GF-D8 (cell line): Measurements from ENCODE around the gene SCRN1.
"Not testable (repeated sequence)": the region's sequence is repeated elsewhere in the genome, so short reads cannot be mapped to it uniquely, and the experiment has no call there.

ENCODE experiments used
- DNase-seq: peaks from one replicate; lab custom pipeline; 2025; lab: John Stamatoyannopoulos, UW

Gene SCRN1

DNA sequence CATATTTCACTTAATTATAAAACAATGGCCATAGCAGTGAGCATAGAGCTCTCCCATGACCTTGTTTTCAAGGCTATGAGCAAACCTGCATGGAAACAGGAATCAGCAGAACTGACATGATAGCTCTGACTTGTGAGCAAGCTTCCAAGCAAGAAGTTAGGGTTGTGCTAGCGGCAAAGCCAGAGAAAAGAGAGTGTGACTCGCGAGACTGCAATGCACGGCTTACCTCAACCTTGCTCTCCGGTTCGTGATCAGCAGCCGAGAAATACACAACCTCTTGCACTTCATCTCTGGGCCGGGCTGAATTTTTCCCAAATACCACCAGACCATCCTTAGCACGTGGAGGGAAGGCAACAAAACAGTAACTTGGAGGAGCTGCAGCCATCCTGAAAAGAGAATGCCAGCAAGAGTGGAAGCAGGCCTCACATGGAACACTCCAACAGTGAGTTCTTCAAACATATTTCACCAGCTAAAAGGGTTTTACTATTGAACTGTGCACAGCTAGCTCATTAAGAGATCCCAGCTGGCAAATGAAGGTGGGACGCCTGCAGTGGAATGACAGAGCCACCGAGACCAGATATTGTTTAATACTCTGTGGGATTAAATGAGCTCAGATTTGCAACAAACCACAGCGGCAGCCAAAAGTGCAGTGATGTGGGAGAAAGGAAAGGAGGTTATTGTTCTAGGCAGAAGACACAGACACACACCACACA, 20.8 kb downstream of the SCRN1 start:
- no peak for DNase-seq

DNA sequence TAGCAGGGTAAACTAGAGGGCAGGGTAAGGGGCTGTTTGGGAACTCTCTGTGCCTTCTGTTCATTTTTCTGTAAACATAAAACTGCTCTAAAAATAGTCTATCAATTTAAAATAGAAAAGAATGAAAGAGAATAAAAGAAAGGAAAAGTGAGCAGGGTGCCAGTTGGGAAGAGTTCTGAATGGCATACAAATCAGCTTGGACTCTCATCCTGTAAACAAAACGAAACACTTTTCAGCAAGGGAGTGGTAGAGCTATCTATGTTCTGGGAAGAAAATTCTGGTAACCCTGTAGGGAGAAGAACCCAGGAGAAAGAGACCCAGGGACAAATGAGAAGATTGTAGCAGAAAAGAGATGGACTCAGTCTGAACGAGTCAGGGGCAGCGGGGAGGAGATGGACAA, 24.6 kb downstream of the SCRN1 start:
- DNase-seq: no peak

DNA sequence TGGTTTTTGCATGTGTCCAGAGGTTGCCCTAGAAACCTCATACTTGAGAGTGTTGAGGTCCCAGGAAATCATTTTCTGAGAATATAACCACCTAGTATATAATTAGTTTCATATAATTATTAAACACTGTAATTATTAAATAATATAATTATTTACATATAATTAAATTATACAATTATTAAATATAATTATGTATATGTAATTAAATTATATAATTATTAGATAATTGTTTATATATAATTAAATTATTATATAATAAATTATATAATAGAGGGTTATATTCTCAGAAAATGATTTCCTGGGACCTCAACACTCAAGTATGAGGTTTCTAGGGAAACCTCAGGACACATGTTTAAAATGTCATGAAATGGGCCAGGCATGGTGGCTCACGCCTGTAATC, 27.6 kb downstream of the SCRN1 start:
- DNase-seq: no peak

DNA sequence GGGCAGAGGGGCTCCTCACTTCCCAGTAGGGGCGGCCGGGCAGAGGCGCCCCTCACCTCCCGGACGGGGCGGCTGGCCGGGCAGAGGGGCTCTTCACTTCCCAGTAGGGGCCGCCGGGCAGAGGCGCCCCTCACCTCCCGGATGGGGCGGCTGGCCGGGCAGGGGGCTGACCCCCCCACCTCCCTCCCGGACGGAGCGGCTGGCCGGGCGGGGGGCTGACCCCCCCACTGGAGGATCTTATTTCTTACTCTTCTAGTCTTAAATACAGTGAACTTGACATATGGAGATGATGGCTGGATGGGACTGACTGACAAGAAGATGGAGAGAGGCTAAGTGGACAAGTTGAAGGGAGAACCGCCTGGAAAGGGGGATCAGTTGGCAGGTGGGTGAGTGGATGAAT, 28.0 kb downstream of the SCRN1 start:
- DNase-seq: not testable (repeated sequence)

DNA sequence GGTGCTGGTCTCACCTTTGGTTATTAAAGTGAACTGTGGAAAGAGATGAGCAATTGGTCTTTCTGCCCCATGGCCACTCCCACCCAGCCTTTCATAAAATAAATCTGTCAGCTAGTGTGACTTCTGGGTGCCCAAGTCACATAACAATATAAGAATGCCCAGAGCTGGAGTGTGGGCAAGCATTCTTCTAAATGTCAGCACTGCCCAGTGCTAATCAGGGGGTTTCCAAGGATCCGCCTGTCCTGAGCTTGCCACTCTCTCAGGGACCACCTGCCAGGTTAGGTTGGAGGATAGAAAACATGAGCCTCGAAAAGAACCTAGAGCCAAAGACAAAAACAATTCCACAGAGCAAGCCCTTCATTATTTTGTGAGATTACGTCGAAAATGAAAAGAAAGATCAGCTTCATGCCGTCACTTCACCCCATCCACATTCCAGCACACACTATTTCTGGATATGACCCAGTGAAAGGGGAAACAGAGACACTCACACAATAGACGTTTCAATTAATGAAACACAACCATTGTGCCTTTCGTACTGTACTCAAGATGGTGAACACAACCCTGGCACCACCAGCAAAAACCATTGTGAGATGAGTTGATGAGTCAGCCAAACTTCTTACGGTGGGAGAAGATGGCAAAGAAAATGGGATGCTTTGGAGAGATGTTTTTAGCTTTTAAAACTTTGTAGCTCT, 30.8 kb downstream of the SCRN1 start:
- no peak for DNase-seq

DNA sequence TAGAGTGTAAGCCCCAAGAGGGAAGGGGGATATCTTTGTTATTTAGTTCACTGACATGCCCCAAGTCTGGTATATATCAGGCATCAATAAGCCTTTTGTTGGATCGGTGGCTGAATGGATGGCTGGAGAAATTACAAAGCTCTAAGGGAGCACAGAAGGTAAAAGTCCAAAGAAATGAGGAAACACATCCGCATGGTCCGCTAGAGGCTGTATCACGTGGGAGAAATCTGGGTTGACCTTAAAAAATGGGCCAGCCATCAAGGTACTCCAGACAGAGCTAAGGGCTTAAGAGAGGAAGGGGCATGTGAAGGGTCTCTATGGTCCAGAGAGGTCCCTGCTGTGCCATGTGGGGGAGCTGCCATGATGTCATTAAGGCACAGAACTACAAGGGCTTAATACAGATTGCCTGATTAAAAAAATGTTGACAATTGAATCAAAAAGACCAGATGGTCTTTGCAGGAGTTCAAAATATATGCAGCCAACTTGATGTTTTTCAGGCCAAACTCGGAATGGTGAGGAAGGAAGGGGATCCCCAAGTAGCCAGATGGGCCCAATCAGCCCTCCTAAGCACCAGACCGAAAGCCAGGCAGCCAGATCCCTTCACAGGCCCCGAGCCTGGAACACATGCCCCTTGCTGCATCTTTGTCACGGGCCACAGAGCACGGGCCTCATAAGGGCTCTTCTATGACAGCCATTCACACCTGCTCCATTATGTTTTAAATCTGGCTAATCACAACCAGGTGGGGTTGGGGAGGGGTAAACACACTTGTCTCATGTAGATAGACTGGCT, 31.9 kb downstream of the SCRN1 start:
- no peak for DNase-seq

DNA sequence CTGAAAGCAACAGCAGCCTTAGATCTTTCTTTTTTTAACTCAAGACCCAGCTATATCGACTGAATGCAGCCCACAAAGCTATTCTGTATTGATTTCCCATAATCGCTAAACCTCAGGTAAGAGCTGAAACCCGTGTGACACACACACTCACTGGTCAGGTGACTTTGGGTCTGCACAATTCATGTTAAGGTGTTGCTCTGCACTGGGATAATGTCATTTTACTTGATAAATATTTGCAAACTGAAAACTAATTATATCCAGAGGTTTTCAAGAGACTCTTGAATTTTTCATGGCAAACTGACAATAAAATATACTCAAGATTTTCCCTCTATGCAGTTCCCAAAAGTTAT, 33.1 kb downstream of the SCRN1 start:
- DNase-seq: no peak

DNA sequence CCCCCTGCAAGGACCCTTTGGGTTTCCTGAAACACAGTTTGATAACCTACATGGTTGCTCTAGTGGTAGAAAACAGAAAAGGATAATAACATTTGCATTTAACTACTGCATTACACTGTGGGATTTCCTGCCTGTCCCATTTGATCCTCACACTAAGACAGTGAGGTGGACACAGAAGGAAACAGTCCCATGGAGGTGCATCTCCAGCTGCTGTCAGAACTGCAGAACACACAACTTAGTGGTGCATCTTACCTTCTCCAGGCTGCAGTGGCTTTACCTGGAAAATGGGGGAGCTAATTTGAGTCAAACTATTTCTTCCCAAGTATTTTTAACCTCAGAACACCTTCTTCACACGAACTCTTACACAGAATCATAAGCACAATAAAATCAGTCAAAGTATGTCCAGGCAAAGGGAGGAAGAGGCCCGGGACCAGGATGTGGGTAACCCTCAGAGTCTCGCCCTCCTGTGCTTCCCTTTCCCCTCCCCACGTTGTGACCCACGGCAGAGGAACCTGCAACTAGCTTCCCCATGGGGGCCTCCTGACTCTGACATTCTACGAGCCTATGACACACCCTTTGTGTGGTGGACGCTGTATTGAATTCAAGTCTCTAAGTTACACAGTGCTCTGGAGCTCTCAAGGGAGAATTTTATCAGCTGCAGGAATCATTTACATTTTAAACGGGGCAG, 33.7 kb downstream of the SCRN1 start:
- DNase-seq: peak; percentile 78

DNA sequence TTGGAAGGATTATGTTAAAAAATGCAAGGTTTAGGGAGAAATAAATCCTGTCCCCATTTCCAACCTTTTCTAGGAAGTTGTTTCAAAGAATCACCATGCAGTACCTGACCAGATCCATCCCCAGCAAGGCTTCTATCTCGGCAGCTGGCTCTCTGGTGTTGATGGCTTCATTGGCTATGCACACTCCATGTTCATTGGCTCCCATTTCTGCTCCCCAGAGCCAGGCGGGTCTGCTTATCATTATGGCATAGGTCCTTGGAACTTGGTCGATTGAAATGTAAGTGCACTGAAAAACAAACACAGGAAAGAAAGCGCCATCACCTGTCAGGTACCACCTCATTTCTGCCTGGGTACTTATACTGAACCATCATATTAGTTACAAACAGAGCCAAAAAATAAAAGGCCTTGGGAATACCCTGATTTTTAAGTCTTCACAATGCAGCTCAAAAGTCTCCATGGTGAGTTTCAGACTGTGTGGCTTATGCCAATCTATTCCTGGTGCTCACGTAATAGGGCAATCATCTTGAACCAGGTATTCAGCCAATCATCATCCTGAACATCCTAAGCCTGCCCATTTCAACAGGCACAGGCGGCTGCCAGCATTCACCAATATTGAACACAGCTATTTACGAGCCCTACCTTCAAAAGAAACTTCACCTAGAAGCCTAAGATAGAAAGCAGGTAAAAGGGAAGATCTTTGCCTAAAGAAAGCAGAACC, 34.4 kb downstream of the SCRN1 start:
- no peak for DNase-seq

DNA sequence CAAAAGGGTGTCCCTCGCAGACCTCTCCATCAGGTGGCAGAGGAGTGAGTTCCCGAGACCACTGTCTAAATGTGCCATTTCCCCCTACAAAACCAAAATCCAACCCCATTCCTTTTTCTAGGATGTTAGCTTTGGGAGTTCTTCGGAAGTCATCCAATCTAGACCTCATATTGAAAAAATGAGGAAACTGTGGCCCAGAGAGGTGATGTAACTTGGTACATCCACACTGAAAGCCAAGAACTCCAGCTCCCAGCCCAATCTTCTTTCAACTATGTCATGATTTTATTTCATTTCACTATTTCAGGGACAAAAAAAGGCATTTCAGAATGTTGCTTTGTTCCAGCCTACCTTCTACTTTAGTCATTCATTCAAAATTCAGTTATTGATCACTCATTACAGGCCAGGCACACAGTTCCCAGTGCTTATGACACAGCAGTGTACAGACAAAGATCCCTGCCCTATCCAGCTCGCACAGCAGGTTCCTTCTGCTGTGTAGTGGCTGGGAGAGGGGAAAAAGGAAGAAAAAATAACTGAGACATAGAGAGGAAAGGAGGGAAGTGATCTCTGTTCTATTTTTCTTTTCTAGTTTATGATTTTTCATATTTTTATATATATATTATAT, 35.8 kb downstream of the SCRN1 start:
- DNase-seq: no peak

DNA sequence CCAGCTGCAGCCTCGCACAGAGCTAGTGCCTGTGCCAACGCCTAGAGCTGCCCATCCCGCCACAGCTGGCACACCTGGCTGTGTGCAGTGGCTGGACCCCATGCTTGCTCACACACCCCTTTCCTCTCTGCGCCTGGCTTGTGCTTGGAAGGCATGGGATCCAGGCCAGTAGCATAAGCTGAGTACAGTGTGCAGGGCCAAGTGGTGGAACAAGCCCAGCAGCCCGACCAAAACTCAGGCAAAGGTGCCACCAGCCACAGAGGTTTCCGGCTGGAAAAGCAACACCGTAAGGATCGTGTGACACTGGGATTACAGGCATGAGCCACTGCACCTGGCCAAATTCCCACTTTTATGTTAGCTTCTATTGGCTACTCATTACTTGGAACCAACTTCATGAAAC, 38.4 kb downstream of the SCRN1 start:
- DNase-seq: no peak

DNA sequence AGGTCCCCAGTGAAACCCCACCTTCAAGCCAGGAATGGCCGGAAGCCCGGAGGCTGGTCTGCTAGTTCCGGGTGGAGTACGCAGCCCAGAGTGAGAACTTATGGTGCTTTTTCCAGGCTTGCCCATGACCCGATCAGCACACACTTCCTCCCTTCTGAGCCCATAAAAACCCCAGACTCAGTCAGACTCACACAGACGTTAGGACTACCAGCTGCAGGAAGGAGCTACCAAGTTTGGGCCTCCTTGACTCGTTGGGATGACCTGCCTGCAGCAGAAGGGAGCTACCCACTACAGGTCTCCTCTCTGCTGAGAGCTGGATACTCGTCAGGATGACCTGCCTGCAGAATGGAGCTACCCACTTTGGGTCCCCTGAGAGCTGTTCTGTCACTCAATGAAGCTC, 39.1 kb downstream of the SCRN1 start:
- no peak for DNase-seq

DNA sequence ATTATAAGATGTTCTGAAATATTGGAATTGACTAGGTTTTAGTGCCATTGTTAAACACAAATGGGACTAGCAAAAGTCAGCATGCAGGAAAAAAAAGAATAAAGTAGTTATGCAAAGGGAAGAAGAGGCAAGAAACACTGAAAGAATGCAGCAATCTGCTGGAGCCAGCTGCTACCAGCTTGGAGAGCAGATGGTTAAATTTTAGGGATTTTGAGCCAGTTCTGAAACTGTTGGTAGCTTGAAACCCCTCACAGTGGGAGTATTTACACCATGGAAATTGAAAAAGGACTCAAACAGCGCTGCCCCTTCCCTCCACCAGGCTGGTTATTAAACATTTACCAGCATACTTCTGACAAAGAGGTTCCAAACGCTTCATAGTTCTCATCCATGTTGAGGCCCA, 41.0 kb downstream of the SCRN1 start:
- no peak for DNase-seq

DNA sequence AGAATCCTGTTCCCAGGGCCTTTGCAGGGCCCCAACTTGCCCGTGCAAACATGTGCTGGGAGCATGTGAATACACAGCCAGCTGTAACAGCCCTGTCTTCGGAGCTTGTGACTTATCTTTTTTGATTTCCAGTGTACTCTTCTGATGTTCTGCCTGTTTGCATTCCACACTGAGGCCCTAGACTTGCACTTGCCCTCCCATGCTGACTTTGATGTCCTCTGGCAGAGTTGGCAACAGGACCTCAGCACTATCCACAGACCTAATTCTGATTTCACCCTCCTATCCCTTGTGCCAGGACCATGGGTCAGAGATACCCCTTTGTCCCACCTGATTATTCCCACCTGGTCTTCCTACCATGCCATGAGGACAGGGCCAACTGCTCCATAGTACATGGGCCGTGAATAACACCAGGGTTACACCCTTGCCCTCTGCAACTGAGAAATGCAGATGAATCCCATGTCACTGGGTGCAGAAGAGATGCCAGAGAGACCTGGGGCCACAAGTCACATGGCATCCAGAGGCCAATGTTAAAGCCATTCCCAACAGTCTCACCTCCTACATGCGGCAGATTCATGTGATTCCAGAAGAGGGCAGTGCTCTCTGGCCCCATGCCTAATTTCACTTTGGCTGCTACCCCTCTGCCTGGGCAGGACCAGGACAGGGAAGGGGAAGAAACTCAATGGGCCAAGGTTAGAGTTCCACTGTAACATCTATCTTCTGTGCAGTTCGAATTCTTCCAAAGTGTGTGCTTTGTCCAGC, 43.0 kb downstream of the SCRN1 start:
- DNase-seq: no peak

DNA sequence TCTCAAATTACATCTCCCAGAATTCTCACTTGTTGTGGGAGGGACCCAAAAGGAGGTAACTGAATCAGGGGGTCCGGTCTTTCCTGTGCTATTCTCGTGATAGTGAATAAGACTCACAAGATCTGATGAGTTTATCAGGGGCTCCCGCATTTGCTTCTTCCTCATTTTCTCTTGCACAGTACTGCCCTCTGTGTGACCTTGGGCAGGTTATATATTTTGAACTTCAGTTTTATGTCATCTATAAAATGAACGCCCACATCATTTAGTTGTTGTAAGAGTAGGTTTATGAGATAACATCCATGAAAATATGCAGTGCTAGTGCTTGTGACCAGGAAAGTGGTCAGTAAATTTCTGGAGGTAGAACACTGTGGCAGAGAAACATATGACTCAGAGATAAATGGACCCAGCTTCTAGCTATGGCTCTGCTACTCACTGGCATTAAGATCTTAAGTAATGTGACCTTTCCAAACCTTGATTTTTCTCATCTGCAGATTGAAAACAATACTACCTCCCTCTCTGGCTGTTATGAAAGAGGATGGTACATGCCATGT, 44.3 kb downstream of the SCRN1 start:
- no peak for DNase-seq

DNA sequence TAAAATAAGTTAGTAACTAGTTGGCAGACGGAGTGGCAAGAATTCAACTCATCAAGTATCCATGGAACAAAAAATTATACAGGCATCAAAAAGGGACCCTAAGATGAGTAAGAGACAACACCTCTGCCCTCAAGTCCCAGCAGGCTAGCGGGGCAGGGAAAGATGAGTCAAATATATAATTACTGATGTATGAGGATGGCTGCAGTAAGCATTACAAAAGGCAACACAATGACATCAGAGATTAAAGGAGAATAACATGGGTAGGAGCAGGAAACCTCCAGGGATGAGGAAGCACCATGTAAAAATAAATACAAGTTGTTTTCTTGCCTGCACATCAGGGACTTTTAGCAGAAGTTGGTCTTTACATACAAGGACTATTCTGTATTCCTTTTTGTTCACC, 49.4 kb downstream of the SCRN1 start:
- no peak for DNase-seq

DNA sequence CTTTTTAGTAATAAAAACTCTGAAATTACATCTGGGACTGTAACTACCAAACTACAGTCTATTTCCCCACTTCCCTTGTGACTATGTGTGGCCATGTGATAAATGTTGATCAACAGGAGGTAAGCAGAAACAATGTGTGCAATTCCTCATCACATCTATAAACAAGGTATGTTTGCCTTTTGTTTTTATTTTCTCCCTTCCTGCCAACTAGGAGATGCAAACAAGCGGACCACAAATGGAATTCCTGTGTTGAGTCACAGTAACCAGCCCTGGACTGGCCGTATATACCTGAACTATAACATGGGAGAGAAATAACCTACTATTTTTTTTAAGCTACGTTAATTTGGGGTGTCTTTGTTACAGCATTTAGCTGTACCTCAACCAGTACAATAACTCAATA, 52.5 kb downstream of the SCRN1 start:
- no peak for DNase-seq

DNA sequence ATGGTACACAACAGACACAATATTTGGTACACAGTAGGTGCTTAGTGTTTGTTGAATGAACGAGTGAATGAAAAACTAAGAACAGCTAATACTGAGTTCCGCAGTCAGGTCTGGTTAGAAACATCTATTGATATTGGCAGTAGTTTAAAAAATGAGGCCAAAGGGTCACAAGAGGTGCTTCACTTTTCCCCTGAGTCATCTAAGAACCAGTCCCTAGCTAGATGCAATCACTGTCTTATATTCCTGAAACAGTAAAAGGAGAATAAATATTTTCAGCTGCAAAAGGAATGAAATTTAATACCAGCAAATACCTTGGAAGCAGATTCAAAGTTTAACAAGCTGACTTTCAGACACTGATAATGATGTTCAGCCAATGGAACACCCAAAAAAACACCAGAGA, 54.5 kb downstream of the SCRN1 start:
- no peak for DNase-seq

DNA sequence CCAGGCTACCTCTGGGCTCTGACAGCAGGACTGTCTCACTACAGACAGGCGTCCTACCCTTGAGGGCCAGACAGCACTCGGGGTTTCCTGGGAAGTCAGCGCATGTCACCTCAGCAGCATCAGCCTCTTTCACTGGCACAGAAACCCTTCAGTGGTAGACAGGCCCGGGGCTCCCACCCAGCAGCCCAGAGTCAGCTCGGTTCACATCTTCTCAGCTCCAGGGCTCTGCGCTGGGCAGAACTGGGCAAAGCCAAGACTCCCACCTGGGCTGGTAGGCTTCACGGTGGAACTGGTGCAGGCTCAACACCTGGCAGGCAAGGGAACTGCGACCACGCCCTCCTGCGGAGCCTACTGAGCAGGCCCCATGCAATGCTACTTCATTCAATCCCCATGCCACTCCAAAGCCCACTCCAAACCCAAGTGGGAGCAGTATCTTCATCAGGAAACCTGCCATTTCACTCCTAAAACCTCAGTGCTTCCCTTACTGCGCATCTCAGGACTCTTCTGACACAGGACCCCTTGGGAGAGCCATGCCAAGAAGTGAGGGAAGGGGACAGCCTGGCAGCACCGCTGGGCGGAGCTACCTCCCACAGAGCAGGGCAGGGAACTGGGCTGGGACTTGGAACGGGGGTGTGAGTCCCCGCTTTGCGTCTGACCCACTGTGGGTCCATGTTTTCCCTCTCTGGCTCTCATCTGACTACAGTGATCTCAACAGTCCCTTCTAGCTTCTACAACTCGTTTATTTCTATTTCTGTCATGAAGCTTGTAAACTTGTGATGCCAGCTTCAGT, 60.4 kb downstream of the SCRN1 start:
- no peak for DNase-seq

DNA sequence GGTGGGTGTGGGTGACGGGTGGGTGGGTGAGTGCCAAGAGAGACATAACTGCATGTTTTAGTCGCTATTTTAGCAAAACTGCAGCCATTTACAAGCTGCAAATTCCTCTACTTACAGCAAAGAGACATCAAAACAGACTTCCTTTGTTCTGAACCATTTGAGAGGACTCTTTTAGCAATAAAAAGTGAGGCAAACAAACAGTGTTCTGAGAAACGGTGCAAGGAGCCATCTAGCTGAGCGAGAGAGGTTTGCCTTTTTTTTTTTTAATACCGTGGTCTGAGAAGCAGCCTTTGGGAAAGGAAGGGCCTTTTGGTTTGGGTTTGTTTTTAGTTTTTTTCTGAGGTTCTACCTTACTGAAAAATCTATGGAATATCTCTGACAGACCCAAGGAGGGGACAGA, 62.9 kb downstream of the SCRN1 start:
- no peak for DNase-seq
